Activated CD8-positive, alpha-beta memory T cell treated with anti-CD3 and anti-CD28 coated beads, Interleukin-2, amount 50 U/mL, for 48 hours (primary cell): ENCODE results near the gene DEK.

Experiments used
- DNase-seq: peaks from one replicate; pipeline ENCODE4 v3.0.0-alpha.2; 2020

DEK gene

DNA sequence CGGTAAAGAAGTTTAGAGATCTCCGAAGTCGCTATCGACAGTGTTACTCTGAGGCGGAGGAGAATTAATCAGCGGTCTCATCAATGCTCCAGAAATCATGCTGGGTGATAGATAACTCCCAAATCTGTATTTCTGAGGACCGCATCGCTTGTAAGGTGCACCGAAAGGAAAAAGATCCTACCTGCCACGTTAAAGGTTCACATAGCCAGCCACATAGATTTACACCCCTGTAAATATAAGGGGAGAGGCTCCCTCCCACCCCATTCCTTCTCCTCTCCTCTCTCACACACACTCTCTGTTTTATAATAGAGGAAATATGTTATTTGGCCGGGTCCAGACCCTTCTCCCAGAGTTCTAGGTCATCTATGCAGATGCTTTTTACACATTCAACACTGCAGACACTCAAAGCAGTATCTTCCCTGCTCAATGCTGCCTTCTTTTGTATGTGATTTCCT, 620 bp upstream of the DEK start:
- no peak for DNase-seq

DNA sequence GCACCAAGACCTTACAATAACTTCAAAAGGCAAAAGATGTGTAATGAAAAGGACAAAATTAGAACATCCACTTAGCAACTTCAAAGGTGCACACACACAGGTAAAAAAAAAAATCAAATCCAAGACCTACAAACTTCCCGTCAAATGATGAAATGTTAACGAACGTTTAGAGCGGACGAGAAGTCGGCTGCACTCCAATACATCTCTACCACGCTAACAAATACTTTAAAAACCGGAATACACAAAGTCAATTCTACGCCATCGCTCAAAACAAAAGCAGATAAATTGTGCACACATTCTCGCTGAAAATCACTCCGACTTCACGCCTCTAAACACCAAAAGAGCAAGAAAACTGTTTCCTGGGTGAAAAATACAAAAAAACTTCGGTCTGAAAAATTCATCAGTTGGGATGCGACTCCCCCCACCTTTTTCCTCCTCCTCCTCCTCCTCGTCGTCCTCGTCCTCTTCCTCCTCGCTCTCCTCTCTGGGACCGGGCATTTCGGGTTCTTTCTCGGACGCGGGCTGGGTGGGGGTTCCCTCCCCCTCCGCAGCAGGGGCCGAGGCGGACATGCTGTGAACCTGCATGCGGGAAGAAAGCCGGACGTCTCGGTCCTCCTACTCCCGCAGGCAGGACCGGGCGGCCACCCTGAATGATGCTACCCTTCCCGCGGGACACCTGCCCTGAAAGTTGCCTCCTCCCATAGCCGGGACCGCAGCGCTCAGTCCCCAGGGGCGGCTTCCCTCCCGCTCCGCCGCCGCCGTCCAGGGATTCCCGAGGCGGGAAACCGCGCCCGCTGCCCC, 712 bp downstream of the DEK start:
- peak; percentile 75 for DNase-seq

DNA sequence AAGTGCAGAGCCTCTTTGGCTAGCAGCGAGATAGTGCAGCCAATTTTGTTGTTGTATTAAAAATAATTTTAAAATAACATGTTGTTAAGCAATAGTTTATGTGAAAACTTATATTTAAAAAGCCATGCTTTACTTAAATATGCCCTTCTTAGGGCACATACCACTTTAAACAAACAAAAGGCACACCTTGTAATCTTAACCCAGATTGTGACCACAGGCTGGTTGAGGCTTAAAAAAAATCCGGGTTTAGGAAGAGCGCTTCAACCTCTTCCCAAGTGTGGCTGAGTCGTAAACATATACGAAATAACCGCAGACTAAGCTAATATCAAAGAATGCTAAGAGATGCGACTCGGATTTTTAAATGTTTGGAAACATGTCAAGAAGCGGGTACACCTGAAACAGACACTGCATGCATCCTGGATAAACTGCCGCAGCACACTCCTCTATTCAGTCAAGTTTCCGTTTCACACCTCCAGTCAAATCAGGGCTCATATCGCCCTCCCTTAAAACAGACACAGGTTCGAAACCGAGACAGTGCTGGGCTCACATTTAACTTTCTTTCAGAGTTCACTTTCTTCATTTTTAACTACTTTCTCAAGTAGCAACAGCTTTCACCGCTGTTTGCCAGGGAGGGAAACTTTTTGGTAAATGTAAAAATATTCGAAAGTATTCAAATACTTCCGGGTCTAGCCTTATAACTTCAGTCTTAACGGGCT, 1.5 kb downstream of the DEK start:
- DNase-seq = no peak

DNA sequence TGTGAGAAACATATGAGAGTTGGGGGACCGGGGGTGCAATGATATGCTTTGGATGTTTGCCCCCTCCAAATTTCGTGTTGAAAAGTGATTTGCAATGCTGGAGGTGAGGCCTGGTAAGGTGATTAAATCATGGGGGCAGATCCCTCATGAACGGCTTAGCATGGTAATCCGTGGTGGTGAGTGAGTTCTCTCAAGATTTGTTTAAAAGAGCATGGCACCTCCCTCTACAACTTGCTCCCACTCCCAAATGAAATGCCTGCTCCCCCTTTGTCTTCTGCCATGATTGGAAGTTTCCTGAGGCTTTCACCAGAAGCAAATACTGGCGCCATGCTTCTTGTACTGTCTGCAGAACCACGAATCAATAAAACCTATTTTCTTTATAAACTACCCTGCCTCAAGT, 2.5 kb downstream of the DEK start:
- no peak for DNase-seq

DNA sequence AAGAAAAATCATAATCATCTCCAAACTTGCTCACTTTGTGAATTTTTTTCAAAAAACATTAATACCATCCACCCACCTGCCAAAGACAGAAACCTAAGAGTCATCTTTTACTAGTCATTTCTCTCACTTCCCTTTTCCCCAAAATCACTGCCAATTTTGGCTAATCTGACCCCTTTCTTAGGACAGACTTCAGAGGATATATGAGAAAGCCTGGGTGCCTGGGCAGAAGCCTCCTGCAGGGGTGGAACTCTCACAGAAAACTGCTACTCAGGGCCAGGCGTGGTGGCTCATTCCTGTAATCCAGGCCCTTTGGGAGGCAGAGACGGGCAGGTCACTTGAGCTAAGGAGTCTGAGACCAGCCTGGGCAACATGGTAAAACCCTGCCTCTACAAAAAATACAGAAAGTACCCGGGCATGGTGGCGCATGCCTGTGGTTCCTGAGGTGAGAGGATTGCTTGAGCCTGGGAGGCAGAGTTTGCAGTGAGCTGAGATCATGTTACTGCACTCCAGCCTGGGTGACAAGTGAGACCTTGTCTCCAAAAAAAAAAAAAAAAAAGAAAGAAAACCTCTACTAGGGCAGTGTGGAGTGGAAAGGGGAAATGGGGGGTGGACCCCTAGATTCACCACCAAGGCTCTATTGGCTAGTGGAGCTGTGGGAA, 3.8 kb downstream of the DEK start:
- DNase-seq = no peak

DNA sequence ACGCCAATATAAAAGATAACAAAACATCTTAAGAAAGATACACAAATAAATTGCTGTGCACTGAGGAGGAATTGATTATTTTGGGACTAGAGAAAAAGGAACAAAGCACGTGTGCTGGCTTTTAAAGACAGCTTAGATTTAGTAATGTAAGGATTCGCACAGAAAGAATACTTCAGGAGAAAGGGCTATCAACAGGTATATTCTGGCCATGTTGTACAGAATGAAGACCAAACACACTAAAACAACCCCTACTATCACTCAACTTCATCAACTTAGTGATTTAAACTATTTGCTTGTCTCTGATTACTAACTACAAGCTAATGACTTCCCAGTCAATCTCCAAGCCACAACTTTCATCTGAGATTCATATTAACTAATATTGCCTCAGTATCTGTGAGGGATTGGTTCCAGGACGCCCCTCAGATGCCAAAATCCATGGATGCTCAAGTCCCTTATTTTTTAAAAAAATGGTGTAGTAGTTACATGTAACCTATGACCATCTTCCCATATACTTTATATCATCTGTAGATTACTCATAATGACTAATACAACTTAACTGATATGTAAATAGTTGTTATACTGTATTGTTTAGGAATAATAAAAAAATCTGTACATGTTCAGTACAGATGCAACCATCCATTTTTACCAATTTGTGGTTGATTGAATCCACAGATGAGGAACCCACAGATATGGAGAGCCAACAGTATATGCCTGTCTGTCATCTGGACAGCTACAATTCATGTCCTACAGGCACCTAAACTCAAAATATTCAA, 4.5 kb downstream of the DEK start:
- no peak for DNase-seq

DNA sequence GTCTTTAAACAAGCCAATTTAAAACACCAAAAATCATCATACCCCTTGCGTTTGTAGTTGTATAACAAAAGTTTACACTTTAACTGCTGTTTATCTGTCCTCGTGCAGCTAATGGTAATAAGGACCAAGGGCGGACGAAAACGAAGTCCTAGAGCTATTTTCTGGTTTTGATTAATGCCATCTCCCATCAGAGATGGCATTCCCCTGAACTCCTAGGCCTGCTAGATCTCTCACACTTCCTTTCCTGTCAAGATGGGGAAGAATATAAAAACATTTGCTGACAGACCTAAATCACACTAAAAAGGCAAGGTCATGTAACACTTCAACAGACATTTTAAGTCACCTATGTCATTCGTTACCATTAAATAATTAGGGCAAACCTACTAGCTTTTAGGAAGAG, 9.5 kb downstream of the DEK start:
- no peak for DNase-seq

DNA sequence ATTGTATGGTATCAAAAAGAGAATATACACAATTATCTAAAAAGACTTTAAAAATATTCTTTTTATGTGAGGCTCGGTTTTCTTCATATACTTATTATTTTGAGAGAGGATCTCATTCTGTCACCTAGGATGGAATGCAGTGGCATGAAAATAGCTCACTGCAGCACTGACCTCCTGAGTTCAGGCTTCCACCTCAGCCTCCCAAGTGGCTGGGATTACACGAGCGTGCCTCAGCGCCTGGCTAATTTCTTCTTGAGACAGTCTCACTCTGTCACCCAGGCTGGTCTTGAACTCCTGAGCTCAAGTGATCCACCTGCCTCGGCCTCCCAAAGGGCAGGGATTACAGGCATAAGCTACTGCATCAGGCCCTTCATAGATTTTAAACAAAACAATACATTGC, 10.7 kb downstream of the DEK start:
- DNase-seq = no peak

DNA sequence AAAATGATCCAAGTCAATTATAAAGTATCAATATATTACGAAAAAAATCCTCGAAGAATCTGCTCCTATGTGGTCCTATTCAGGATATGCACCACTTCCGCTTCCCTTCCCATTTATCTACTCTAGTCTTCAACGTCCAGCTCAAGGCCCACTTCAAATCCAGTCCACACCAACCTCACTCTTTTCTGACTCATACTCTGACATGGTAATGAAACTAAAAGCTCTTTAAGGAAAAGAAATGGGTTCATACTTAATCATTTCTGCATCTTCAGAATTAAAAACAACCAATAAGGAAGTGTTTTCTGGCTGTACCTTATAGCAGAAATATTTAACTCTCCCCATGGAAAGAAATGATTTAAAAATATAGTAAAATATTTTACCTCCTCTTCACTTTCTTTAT, 15.1 kb downstream of the DEK start:
- DNase-seq = no peak

DNA sequence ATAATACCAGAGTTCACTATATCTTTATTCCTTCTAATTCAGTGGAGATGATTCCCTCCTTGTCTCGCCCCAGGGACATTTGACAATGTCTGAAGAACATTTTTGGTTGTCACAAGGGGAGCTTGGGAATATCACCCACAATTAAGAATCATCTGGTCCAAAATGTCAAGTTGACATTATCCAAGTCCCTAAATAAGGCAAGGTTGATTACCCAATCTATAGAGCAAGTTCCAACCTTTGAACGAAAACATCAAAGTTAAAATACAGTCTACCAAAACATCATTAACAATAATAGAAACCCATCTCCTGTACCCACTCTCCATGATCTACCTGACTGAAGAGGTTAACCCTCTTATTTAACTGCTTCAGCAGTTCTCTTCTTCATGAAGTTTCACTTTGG, 15.6 kb downstream of the DEK start:
- no peak for DNase-seq

DNA sequence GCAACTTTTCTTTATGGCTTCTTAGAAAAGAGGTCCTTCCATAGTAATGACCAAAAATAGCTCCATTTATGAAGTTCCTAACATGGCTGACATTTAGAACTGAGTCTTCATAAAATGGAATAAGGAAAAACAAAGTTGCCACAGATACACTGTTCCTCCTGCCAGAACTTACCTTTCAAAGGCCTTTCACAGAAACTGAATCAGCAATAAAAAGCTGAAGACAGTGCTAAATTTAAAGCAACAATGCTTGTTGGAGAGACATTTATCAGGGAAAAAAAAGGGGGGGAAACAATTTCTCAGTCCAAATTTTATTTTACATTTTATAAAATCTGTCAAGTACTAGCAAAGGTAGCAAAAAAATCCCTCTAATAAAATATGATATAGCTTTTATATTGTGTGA, 17.3 kb downstream of the DEK start:
- no peak for DNase-seq

DNA sequence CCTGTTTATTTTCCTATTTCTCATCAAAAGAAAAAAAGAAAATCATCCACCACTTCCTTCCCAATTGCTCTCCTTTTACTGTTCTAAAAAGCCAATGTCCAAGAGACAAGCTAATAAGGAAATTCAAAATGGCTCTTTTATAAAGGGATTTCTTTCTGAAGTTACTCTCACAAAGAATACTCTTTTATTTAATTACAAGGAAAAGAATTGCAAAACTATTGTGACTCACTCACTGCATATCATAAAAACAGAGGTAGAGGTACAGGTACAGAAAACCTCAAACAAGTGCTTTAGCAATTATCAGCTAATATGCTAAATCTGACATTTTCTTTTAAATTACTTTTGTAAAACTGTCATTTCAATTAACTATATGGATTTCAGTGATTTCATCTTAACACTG, 18.1 kb downstream of the DEK start:
- DNase-seq = no peak

DNA sequence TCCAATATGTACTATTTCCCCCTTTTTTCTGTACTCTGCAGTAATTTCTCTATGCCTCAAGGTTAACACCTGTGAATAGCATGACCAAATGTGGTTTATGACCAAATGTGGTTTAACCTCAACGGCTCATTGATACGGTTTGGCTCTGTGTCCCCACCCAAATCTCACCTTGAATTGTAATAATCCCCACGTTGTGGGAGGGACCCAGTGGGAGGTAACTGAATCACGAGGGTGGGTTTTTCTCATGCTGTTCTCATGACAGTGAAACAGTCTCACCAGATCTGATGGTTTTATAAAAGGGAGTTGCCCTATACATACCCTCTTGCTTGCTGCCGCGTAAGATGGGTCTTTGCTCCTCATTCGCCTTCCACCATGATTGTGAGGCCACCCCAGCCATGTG, 18.7 kb downstream of the DEK start:
- no peak for DNase-seq

DNA sequence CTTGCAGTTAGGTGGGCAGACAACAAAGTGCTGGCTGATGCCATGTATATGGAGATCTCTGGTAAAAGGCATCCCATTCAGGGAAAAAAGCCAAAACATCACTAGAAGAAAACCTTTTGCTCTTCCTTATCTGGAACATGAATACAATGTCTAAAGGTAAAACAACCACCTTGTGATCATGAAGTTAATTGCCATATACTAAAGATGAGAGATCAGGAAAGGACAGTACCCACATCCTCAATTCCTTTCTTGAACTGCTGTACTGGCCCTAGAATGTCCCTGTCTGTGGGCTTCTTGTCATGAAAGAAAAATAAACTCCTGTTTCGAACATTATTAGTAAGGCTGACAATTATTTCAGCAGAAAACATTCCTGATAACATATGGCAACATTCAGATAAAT, 19.3 kb downstream of the DEK start:
- no peak for DNase-seq

DNA sequence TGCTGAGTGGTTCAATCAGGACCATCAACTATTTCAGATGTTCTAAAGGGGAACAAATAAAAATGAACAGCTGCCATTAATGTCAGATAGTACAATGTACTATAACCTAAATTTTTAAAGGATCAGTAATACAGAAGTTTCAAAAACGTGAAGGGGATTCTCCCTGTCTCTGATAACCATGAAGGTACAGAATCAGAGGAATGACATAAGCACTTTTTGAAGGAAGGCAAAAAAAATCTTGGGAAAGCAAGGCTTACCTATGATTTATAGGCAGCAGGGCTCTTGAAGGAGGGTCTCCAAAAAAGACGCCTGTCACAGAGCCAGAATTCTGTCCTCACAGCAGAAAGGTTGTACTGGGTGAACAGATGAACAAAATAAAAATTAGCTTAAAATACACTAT, 20.1 kb downstream of the DEK start:
- no peak for DNase-seq

DNA sequence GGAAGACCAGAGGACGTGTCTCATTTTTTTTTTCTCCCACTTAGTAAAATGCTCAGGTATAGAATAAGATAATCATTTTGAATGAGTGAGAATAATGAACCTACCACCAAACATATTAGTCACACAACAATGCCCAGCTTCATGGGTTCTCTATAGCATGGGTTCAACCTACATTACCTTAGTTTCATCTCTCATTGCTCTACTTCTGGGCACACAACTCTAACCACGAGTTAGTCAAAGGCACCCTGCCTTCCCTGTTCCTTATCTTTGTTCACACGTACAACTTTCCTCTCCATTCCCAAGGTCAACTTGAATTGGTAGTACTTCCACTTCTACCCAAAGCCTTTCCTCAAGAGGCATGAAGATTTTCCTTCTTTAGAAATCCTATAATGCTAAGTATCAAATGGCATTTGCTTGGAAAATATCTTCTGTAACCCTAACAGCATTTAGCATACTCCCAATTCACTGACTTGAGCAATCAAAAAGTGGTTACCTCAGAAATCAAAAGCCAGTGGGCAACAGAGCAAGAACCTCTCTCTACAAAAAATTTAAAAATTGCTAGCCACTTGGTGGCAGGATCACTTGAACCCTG, 20.9 kb downstream of the DEK start:
- DNase-seq = no peak

DNA sequence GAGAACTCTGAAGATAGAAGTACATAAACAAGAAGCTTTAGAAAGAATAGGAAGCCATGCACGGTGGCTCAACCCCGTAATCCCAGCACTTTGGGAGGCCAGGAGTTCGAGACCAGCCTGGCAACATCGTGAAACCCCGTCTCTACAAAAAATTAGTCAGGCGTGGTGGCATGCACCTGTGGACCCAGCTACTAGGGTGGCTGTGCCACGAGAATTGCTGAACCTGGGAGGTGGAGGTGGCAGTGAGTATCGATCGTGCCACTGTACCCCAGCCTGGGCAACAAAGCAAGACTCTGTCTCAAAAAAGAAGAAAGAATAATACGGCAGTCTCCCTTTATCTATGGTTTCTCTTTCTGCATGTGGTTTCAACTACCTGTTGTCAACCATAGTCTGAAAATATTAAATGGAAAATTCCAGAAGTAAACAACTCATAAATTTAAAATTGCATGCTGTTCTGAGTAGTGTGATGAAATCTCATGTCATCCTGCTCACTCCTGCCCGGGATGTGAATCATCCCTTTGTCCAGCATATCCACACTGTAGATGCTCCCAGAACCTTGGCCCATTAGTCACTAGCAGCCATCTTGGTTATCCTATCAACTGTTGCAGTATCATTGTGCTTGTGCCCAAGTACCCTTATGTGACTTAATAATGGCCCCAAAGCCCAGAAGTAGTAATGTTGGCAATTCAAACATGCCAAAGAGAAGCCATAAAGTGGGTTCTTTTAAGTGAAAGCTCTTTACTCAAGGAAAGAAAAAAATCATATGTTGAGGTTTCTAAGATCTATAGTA, 22.1 kb downstream of the DEK start:
- DNase-seq = no peak

DNA sequence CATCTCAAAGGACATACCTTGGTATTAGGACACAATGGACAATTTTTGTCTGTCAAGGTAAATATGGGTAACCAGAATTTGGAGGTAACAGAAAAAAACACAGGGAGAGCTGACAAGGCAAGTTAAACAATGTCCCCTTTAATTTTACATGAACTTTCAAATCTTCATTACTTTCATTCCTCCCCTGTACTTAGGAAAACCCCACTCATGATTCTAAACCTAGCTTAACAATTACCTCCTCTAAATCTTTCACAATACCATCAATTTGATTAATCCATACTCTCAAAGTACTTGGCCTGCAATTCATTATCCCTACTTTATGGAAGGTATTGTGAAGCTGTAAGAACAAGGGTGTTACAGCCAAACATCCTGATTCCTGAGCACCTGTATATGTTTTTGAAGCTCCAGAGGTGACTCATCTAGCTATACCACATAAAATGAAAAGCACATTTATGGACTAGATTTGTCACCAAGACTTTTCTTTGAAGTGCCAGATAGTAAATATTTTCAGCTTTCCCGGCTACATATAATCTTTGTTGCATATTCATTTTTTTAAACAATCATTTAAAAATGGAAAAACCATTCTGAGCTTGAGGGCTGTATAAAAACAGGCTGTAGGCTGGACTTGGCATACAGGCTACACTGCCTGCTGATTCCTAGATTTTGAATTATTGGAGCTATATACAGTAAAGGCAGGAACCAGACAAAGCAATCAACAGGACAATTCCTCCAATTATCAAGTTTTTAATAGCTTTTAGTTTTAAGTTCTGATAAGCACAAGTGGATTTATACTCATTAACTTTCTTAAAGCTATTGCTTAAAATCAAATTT, 22.9 kb downstream of the DEK start:
- DNase-seq = no peak

DNA sequence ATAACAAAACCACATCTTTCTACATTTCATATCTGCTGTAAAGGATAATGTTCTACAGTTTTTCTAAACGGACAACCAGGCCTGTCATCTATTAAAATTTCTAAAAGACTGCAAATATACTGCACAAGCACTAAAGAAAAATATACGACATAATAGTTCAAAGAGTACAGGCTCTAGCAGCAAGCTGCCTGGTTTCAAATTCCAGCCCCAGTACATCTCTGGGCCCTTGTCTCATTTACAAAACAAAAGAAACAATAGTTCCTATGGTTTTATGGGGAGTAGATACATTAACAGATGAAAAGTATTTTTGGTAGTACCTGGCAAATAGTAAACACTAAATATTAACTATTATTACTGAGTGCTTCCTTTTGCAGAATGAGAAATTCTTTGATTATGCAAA, 24.1 kb downstream of the DEK start:
- no peak for DNase-seq

DNA sequence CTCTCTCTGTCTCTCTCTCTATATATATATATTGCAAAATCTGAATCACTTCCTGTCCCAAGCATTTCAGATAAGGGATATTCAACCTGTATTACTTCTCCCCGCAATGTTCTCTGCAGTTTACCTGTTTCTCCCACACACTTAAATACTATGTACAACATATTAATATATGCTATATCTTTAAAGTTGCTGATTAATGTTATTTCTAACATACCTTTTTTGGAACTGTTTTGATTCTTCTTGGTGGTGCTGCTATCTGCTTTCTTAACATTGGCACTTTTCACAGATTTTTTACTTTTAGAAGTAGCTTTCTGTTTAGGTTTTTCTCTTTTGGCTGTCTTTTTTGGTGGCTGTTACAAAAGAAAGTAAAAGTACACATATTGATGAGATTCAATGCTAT, 27.2 kb downstream of the DEK start:
- DNase-seq = no peak

DNA sequence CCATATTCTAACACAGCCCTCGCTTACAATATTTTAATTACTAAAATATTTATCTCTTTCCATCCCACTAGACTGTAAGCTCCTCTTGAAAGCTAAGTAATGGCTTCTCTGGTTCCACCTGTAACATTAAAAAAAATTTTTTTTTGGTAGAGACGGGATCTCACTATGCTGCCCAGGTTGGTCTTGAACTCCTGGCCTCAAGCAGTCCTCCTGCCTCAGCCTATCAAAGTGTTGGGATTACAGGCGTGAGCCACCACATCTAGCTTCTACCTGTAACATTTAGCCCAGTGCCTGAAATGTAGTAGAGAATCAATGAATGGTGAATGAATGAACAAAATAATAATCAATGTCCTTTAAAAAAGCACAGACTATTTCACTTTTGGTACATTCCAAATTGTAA, 28.8 kb downstream of the DEK start:
- no peak for DNase-seq
